ENCODE results near the gene ASIC2. TPM values are rescaled to one million over a fixed set of nuclear protein-coding genes. Genes with fewer than 3 reads are reported as not detected.
"Not testable (repeated sequence)": the region's sequence is repeated elsewhere in the genome, so short reads cannot be mapped to it uniquely, and the experiment has no call there.

ASIC2 gene
- polyA plus RNA-seq, 1 donor = 9.3 TPM

- Histone ChIP-seq H3K4me3 (ENCODE audit: low read length) (no peak overlapping the region), H3K9me3 (ENCODE audit: control insufficient read depth, low read depth, low read length) (no peaks in the 10 kb centered on the region), H3K36me3 (ENCODE audit: control insufficient read depth, insufficient read depth, low read length) (no peaks in the 10 kb centered on the region), H3K27ac (ENCODE audit: low read length) (no peak overlapping the region), H3K4me1 (ENCODE audit: control insufficient read depth, insufficient read depth, low read length) (no peaks in the 10 kb centered on the region), H3K27me3 (ENCODE audit: control insufficient read depth, insufficient read depth, low read length) (no peaks in the 10 kb centered on the region)
- DNase-seq = peak; percentile 41 to 70
- 100% methylated on average over 1 of the region's 13 CpGs for WGBS (ENCODE audit: insufficient coverage, low lambda C conversion rate)
These were observed 300.6 kb downstream of the ASIC2 start for GRCh38 chr17:32992321-32993033.

GRCh38 chr17:32988481-32989101 lies 304.5 kb downstream of the ASIC2 start:
- DNase-seq = no peak
- Histone ChIP-seq H3K4me1 (ENCODE audit: control insufficient read depth, insufficient read depth, low read length) (no peaks in the 10 kb centered on the region), H3K36me3 (ENCODE audit: control insufficient read depth, insufficient read depth, low read length) (no peaks in the 10 kb centered on the region), H3K4me3 (ENCODE audit: low read length) (no peak overlapping the region), H3K27me3 (ENCODE audit: control insufficient read depth, insufficient read depth, low read length) (no peaks in the 10 kb centered on the region), H3K27ac (ENCODE audit: low read length) (no peak overlapping the region), H3K9me3 (ENCODE audit: control insufficient read depth, low read depth, low read length) (no peaks in the 10 kb centered on the region)
- no CpG with 5 or more reads among the region's 3 CpGs for WGBS (ENCODE audit: insufficient coverage, low lambda C conversion rate)

GRCh38 chr17:32987868-32988267 lies 305.2 kb downstream of the ASIC2 start:
- H3K9me3 ChIP-seq (ENCODE audit: control insufficient read depth, low read depth, low read length); H3K36me3 ChIP-seq (ENCODE audit: control insufficient read depth, insufficient read depth, low read length); DNase-seq; H3K4me1 ChIP-seq (ENCODE audit: control insufficient read depth, insufficient read depth, low read length); H3K27me3 ChIP-seq (ENCODE audit: control insufficient read depth, insufficient read depth, low read length); H3K27ac ChIP-seq (ENCODE audit: low read length); H3K4me3 ChIP-seq (ENCODE audit: low read length): not testable (repeated sequence)
- WGBS (ENCODE audit: insufficient coverage, low lambda C conversion rate) = no CpG with 5 or more reads among the region's 2 CpGs

GRCh38 chr17:32987453-32987805 lies 305.7 kb downstream of the ASIC2 start:
- H3K4me1 ChIP-seq (ENCODE audit: control insufficient read depth, insufficient read depth, low read length); H3K4me3 ChIP-seq (ENCODE audit: low read length); H3K36me3 ChIP-seq (ENCODE audit: control insufficient read depth, insufficient read depth, low read length); H3K27ac ChIP-seq (ENCODE audit: low read length); DNase-seq; H3K27me3 ChIP-seq (ENCODE audit: control insufficient read depth, insufficient read depth, low read length); H3K9me3 ChIP-seq (ENCODE audit: control insufficient read depth, low read depth, low read length): not testable (repeated sequence)
- no CpG with 5 or more reads among the region's 1 CpG for WGBS (ENCODE audit: insufficient coverage, low lambda C conversion rate)

GRCh38 chr17:32985050-32985756 lies 307.9 kb downstream of the ASIC2 start:
- no peak for DNase-seq
- Histone ChIP-seq H3K36me3 (ENCODE audit: control insufficient read depth, insufficient read depth, low read length) (no peaks in the 10 kb centered on the region), H3K4me3 (ENCODE audit: low read length) (no peak overlapping the region), H3K9me3 (ENCODE audit: control insufficient read depth, low read depth, low read length) (peaks cover 14% of the 10 kb centered on the region), H3K4me1 (ENCODE audit: control insufficient read depth, insufficient read depth, low read length) (no peaks in the 10 kb centered on the region), H3K27ac (ENCODE audit: low read length) (no peak overlapping the region), H3K27me3 (ENCODE audit: control insufficient read depth, insufficient read depth, low read length) (no peaks in the 10 kb centered on the region)
- no CpG with 5 or more reads among the region's 4 CpGs for WGBS (ENCODE audit: insufficient coverage, low lambda C conversion rate)

- H3K36me3 ChIP-seq (ENCODE audit: control insufficient read depth, insufficient read depth, low read length); DNase-seq; H3K27ac ChIP-seq (ENCODE audit: low read length); H3K27me3 ChIP-seq (ENCODE audit: control insufficient read depth, insufficient read depth, low read length); H3K4me1 ChIP-seq (ENCODE audit: control insufficient read depth, insufficient read depth, low read length); H3K4me3 ChIP-seq (ENCODE audit: low read length): not testable (repeated sequence)
- peaks cover 14% of the 10 kb centered on the region for H3K9me3 ChIP-seq (ENCODE audit: control insufficient read depth, low read depth, low read length)
- WGBS (ENCODE audit: insufficient coverage, low lambda C conversion rate) = no CpG with 5 or more reads among the region's 3 CpGs
These were observed 311.5 kb downstream of the ASIC2 start for GRCh38 chr17:32981611-32982010.

- DNase-seq = no peak
- Histone ChIP-seq H3K27ac (ENCODE audit: low read length) (no peak overlapping the region), H3K36me3 (ENCODE audit: control insufficient read depth, insufficient read depth, low read length) (no peaks in the 10 kb centered on the region), H3K9me3 (ENCODE audit: control insufficient read depth, low read depth, low read length) (peaks cover 14% of the 10 kb centered on the region), H3K4me3 (ENCODE audit: low read length) (no peak overlapping the region), H3K4me1 (ENCODE audit: control insufficient read depth, insufficient read depth, low read length) (no peaks in the 10 kb centered on the region), H3K27me3 (ENCODE audit: control insufficient read depth, insufficient read depth, low read length) (no peaks in the 10 kb centered on the region)
- WGBS (ENCODE audit: insufficient coverage, low lambda C conversion rate) = 88% methylated on average over 1 of the region's 2 CpGs
These were observed 312.9 kb downstream of the ASIC2 start for GRCh38 chr17:32980230-32980629.

GRCh38 chr17:32976605-32977004 lies 316.5 kb downstream of the ASIC2 start:
- Histone ChIP-seq H3K27me3 (ENCODE audit: control insufficient read depth, insufficient read depth, low read length) (no peaks in the 10 kb centered on the region), H3K36me3 (ENCODE audit: control insufficient read depth, insufficient read depth, low read length) (no peaks in the 10 kb centered on the region), H3K9me3 (ENCODE audit: control insufficient read depth, low read depth, low read length) (peaks cover 6% of the 10 kb centered on the region), H3K4me3 (ENCODE audit: low read length) (no peak overlapping the region), H3K27ac (ENCODE audit: low read length) (no peak overlapping the region), H3K4me1 (ENCODE audit: control insufficient read depth, insufficient read depth, low read length) (no peaks in the 10 kb centered on the region)
- DNase-seq = peak in 1 of 2 donors; percentile 38
- no CpG with 5 or more reads among the region's 1 CpG for WGBS (ENCODE audit: insufficient coverage, low lambda C conversion rate)

GRCh38 chr17:32976131-32976530 lies 317.0 kb downstream of the ASIC2 start:
- H3K36me3 ChIP-seq (ENCODE audit: control insufficient read depth, insufficient read depth, low read length) = no peaks in the 10 kb centered on the region
- DNase-seq = peak; percentile 28 to 63
- no peak overlapping the region for H3K27ac ChIP-seq (ENCODE audit: low read length)
- H3K4me1 ChIP-seq (ENCODE audit: control insufficient read depth, insufficient read depth, low read length) = no peaks in the 10 kb centered on the region
- H3K27me3 ChIP-seq (ENCODE audit: control insufficient read depth, insufficient read depth, low read length) = no peaks in the 10 kb centered on the region
- no CpG with 5 or more reads among the region's 4 CpGs for WGBS (ENCODE audit: insufficient coverage, low lambda C conversion rate)
- no peak overlapping the region for H3K4me3 ChIP-seq (ENCODE audit: low read length)
- peaks cover 2% of the 10 kb centered on the region for H3K9me3 ChIP-seq (ENCODE audit: control insufficient read depth, low read depth, low read length)

GRCh38 chr17:32971171-32971570 lies 321.9 kb downstream of the ASIC2 start:
- DNase-seq = no peak
- WGBS (ENCODE audit: insufficient coverage, low lambda C conversion rate) = no CpG with 5 or more reads among the region's 1 CpG
- H3K9me3 ChIP-seq (ENCODE audit: control insufficient read depth, low read depth, low read length) = no peaks in the 10 kb centered on the region
- H3K4me3 ChIP-seq (ENCODE audit: low read length) = no peak overlapping the region
- H3K27me3 ChIP-seq (ENCODE audit: control insufficient read depth, insufficient read depth, low read length) = no peaks in the 10 kb centered on the region
- no peak overlapping the region for H3K27ac ChIP-seq (ENCODE audit: low read length)
- no peaks in the 10 kb centered on the region for H3K4me1 ChIP-seq (ENCODE audit: control insufficient read depth, insufficient read depth, low read length)
- H3K36me3 ChIP-seq (ENCODE audit: control insufficient read depth, insufficient read depth, low read length) = no peaks in the 10 kb centered on the region
